ENCODE data around the gene RAB34. TPM values are rescaled to one million over a fixed set of nuclear protein-coding genes. Genes with fewer than 3 reads are reported as not detected.
A peak's percentile ranks its signal among the peaks of the same experiment; 100 is the strongest.

The RAB34 gene
- total RNA-seq, 1 experiment from 2014 or later: 191 TPM

DNA sequence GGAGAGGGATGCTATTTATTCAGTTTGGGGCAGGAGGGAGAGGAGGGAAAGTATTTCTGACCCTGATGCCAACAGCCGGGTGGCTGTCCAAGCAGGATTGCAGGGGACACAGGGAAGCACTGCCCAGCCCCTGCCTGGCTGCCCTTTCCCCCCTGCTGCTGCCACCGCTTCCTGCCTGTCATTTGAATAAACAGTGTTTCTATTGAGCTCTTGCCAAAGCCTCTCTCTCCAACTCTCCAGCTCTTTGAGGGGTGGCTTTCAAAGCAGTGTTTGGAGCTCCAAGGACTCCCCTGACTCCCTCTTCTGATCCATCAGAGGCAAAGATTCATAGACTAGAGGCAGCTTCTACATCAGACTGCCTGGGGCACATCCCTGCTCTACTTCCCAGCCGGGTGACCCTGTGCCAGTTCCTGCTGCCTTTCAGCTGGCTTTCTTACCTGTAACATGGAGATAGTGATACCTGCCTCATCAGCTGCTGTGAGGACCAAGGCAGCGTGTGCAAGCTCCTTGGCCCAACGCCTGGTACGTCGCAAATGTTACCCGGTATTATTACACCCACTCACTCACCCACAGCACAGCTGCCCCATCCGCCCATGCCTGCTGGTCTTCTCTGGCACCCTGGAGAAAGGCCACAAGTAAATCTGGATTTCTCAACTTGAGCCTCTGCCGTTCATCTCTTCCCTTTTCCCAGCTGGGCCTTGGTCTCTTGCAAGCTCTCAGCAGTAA is 15.5 kb downstream of the RAB34 start:
- no peak for DNase-seq
- Histone ChIP-seq H3K9me3 (replicated peaks) (no peaks in the 10 kb centered on the region), H3K4me3 (no peak overlapping the region), H3K27me3 (no peaks in the 10 kb centered on the region), H3K27ac (no peak overlapping the region), H3K4me1 (no peaks in the 10 kb centered on the region), H3K36me3 (peaks cover 64% of the 10 kb centered on the region)

DNA sequence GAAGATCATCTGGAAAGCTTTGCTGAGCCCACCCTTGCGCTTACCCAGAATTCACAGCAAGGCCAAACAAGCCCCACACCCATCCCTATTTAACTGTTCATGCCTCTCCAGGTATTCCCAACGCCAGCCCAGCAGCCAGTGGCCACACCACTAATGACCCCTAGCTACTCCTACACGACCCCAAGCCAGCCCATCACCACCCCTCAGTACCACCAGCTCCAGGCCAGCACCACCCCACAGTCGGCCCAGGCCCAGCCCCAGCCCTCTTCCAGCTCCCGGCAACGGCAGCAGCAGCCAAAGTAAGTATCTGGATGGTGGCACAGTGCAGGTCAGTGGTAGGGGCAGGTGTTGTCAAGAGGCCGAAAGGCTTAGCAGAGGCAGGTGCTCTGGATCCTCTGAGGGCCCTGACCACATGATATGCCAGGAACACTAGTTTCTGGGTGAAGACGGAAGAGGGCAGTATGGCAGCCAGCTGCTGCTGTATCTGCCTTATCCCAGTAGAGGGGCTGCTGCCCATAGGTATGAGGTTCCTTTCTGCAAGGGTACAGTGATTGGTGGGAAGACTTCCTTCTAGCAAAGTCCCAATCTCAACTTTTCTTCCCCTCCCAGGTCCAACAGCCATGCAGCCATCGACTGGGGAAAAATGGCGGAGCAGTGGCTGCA is 16.7 kb downstream of the RAB34 start:
- peaks cover 71% of the 10 kb centered on the region for H3K36me3 ChIP-seq

DNA sequence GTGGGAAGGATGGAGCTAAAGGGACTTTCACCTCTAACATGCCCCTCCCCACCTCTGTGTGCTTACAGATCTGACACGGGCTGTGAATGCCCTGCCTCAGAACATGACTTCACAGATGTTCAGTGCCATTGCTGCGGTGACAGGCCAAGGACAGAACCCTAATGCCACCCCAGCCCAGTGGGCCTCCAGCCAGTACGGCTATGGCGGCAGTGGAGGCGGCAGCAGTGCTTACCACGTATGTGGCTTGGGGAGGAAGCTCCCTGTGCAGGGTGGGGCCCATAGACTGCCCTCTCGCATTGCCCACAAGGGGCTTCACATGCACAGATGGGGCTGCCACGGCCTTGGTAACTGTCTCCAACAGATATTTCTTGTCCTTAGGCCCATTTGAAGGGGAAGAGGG is 17.4 kb downstream of the RAB34 start:
- H3K27me3 ChIP-seq: no peaks in the 10 kb centered on the region
- no peak overlapping the region for H3K27ac ChIP-seq
- no peaks in the 10 kb centered on the region for H3K4me1 ChIP-seq
- no peak overlapping the region for H3K4me3 ChIP-seq
- peaks cover 78% of the 10 kb centered on the region for H3K36me3 ChIP-seq
- H3K9me3 ChIP-seq (replicated peaks): no peaks in the 10 kb centered on the region
- DNase-seq: no peak

More for the DNA sequence above, 16.7 kb downstream of the RAB34 start:
- Histone ChIP-seq H3K9me3 (replicated peaks) (no peaks in the 10 kb centered on the region), H3K27me3 (no peaks in the 10 kb centered on the region), H3K27ac (no peak overlapping the region), H3K4me3 (no peak overlapping the region), H3K4me1 (no peaks in the 10 kb centered on the region)
- DNase-seq: no peak

DNA sequence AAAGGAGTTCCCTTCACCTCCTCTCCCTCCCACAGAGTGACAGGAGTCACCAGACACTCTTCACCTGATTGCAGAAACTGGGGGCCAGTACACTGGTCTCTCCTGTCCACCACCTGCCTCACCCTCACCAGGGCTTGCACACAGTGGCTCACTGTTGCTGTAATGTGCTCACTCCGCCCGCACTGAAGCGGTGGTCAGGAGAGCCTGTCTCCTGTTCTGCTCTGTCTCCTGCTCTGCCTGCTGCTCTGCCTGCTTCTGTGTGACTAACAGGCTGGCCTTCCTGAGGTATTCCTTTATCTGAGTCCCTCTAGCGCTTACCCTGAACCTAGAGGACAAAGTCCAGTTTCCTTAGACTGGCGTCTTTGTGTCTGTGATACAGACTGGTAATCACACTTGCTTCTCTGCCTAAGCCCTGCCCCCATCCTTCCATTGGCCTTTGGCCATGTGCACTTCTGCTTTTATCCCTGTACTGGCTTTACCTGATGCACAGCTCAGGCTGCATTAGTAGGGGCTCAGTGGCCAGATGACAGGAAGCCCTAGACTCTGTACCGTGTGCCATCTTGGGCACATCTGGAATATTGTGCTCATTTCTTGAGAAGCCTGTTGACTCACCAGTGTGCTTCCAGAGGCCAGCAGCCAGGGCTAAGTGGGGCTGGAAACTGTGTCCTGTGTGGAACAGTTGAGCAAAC is 19.3 kb downstream of the RAB34 start:
- no peak overlapping the region for H3K27ac ChIP-seq
- DNase-seq: no peak
- no peak overlapping the region for H3K4me3 ChIP-seq
- H3K36me3 ChIP-seq: peaks cover 90% of the 10 kb centered on the region
- no peaks in the 10 kb centered on the region for H3K27me3 ChIP-seq
- no peaks in the 10 kb centered on the region for H3K4me1 ChIP-seq
- H3K9me3 ChIP-seq (replicated peaks): no peaks in the 10 kb centered on the region

DNA sequence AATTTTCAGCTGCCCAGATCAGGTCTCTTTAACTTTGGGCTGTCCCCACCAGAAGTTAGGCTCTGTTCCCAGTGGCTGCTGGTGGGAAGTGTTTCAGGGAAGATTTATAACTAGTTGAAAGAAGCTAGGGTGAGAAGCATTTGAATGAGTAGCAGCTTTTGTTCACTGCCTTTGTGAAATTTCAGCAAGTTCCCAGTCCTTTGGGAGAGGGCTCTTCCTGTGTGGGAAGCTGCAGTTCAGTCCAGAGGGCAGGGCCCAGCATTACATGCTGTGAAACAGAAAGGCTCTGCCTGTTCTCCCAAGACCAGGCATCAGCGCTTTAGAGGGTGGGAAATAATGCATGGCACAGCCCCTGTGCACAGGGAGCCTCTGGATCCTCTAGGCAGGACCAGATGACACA is 23.8 kb downstream of the RAB34 start:
- H3K27me3 ChIP-seq: no peaks in the 10 kb centered on the region
- H3K4me1 ChIP-seq: no peaks in the 10 kb centered on the region
- H3K4me3 ChIP-seq: no peak overlapping the region
- DNase-seq: no peak
- H3K27ac ChIP-seq: no peak overlapping the region
- H3K36me3 ChIP-seq: peaks cover 82% of the 10 kb centered on the region
- no peaks in the 10 kb centered on the region for H3K9me3 ChIP-seq (replicated peaks)

DNA sequence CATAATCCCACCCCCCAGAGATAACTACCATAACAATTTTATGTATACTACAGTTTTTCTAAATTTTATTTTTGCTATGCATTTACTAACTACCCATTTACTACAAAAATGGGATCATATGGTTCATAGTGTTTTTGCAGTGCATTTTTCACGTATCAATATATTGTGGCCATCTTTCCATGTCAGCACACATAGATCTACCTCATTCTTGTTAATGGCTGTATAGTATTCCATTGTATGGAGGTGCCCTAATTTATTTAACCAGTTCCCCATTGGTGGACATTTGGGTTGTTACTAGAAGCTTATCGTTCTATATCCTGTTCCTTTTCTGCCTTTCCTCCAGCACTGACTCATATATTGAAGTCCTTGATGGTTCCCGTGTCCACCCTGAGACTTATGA is 28.7 kb downstream of the RAB34 start:
- Histone ChIP-seq H3K27ac (no peak overlapping the region), H3K9me3 (replicated peaks) (no peaks in the 10 kb centered on the region), H3K27me3 (no peaks in the 10 kb centered on the region), H3K4me1 (no peaks in the 10 kb centered on the region), H3K36me3 (peaks cover 89% of the 10 kb centered on the region), H3K4me3 (no peak overlapping the region)
- DNase-seq: no peak

DNA sequence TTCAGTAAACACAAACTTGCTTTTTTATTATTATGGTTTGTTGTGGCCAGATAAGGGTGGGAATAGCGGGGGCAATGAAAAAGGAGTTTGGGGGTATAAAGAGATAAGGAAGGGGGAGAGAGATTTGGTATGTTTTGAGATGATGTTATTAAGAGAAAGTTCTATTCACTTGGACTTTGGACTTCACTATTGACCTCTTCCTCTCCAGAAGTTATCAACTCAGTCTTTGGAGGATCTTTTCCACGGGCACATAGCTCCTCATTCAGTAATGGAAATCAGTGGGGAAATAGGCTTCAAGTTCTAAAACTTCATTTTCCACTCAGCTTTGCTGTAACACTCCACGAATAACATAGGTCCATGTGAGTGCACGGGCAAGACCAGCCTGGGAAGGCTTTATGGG is 29.2 kb downstream of the RAB34 start:
- Histone ChIP-seq H3K4me1 (no peaks in the 10 kb centered on the region), H3K9me3 (replicated peaks) (no peaks in the 10 kb centered on the region), H3K27me3 (no peaks in the 10 kb centered on the region), H3K4me3 (no peak overlapping the region), H3K36me3 (peaks cover 91% of the 10 kb centered on the region), H3K27ac (no peak overlapping the region)
- DNase-seq: no peak

DNA sequence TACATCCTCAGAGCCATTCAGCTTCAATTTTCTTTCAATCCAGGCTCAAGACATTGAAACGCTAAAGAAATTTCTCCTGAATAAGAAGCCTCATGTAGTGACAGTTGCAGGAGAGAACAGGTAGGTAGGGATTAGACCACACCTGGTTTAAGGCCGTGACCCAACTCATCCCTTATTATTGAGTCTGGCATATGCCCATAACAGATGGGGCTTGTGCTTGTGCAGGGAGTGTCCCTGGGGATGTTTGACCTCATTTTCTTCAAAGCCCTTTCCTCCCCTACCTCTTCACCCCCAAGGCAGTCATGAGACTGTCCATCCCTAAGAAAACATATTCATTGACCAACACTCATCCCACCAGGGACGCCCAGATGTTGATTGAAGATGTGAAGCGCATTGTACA is 31.4 kb downstream of the RAB34 start:
- no peak for DNase-seq
- Histone ChIP-seq H3K27ac (no peak overlapping the region), H3K4me3 (no peak overlapping the region), H3K9me3 (replicated peaks) (no peaks in the 10 kb centered on the region), H3K36me3 (peaks cover 100% of the 10 kb centered on the region), H3K4me1 (no peaks in the 10 kb centered on the region), H3K27me3 (no peaks in the 10 kb centered on the region)

DNA sequence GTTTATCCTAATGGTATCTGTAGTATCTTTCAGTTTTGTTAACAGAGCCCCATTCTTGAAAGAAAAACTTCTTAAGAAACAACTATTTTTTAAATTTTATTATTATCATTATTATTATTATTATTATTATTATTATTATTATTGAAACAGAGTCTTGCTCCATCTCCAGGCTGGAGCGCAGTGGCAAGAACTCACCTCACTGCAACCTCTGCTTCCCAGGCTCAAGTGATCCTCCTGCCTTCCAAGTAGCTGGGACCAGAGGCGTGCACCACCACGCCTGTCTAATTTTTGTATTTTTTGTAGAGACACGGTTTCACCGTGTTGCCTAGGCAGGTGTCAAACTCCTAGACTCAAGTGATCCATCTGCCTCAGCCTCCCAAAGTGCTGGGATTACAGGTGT is 32.3 kb downstream of the RAB34 start:
- Histone ChIP-seq H3K27ac (no peak overlapping the region), H3K4me3 (no peak overlapping the region), H3K4me1 (no peaks in the 10 kb centered on the region), H3K9me3 (replicated peaks) (no peaks in the 10 kb centered on the region), H3K36me3 (peaks cover 100% of the 10 kb centered on the region), H3K27me3 (no peaks in the 10 kb centered on the region)
- no peak for DNase-seq

DNA sequence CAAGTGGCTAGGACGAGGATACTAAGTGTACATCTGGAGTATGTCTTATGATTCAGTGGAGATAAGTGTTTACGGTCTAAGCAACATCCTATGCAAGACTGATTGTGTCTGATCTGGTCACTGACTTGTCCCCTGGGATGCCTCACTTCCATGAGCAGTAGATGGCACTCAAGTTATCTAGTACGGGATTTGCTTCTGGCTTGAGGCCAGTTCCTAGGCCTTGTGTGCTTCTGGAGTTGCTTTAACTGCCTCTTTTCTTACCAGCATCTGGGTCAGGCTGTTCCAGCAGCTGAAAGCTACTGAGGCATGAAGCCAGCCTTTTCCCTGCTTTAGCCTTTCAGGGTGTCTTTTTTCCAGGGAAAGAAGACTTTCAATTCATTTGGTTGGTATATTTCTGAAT is 32.7 kb downstream of the RAB34 start:
- peak; percentile 42 to 53 for DNase-seq
- no peak overlapping the region for H3K27ac ChIP-seq
- no peak overlapping the region for H3K4me3 ChIP-seq
- H3K36me3 ChIP-seq: peaks cover 100% of the 10 kb centered on the region
- H3K4me1 ChIP-seq: no peaks in the 10 kb centered on the region
- H3K27me3 ChIP-seq: no peaks in the 10 kb centered on the region
- H3K9me3 ChIP-seq (replicated peaks): no peaks in the 10 kb centered on the region

DNA sequence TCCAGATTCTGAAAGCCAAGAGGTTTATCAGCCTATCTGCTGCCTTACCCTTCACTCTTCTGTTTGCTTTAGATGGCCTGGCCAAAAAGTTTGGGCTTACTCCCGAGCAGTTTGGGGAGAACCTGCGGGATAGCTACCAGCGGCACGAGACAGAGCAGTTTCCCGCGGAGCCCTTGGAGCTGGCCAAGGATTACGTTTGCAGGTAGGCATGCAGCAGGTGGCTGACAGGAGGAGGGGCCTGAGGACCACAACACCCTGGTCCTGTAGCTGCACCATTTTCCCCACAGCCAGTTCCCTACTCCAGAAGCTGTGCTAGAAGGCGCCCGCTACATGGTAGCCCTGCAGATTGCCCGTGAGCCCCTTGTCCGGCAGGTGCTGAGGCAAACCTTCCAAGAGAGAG is 35.0 kb downstream of the RAB34 start:
- Histone ChIP-seq H3K4me3 (no peak overlapping the region), H3K9me3 (replicated peaks) (no peaks in the 10 kb centered on the region), H3K27ac (no peak overlapping the region), H3K36me3 (peaks cover 99% of the 10 kb centered on the region), H3K4me1 (no peaks in the 10 kb centered on the region), H3K27me3 (no peaks in the 10 kb centered on the region)
- no peak for DNase-seq

DNA sequence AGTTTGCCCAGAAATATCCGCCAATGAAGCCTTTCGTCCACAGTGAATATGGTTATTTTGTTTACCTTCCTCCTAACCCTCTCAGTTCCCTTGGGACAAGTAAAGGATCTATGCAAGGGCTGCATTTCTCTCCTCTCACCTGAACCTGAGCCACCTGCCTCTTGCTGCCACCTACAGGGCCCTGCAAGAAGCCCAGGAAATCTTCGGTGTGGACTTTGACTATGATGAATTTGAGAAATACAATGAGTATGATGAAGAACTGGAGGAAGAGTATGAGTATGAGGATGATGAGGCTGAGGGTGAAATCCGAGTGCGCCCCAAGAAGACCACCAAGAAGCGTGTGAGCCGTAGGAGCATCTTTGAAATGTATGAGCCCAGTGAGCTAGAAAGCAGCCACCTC is 41.7 kb downstream of the RAB34 start:
- DNase-seq: no peak
- Histone ChIP-seq H3K9me3 (replicated peaks) (no peaks in the 10 kb centered on the region), H3K27me3 (no peaks in the 10 kb centered on the region), H3K27ac (no peak overlapping the region), H3K4me1 (no peaks in the 10 kb centered on the region), H3K4me3 (no peak overlapping the region), H3K36me3 (peaks cover 90% of the 10 kb centered on the region)

DNA sequence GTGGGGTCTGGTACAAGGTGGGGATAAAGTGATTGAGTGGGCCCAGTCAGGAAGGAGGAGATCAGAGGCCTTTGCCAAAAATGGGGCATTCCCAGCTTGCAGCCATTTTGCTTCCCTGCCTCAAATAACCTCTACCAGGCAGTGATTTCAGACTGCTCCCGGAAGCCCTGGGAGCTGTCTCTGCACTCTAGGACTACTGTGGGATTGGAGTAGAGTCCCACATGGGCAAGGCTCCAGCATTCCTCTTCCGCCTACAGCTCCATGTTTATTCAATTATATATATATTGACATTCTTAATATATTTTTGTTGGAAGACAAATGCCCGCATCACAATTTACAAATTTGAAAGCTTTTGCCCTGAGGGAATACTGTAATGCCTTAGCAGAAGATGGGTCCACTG is 42.2 kb downstream of the RAB34 start:
- H3K27ac ChIP-seq: no peak overlapping the region
- no peaks in the 10 kb centered on the region for H3K27me3 ChIP-seq
- DNase-seq: no peak
- H3K4me3 ChIP-seq: no peak overlapping the region
- H3K36me3 ChIP-seq: peaks cover 87% of the 10 kb centered on the region
- no peaks in the 10 kb centered on the region for H3K9me3 ChIP-seq (replicated peaks)
- H3K4me1 ChIP-seq: no peaks in the 10 kb centered on the region

DNA sequence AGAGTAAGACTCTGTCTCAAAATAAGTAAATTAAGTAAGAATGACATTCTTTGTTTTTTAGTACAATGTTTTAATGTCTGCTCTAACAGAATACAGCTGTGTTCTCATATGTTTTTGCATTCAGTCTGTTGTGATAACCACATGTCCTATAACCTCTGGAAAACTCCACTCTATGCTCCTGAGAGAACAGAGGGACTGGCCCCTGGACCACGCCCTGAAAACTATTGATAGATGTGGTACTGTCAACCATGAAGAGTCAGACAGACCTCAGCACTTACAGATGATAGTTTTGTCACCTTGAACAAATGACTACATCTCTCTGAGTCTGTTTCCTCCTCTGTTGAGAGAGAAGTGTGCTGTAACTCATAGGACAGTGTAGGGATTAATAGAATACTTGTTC is 47.8 kb downstream of the RAB34 start:
- Histone ChIP-seq H3K4me3 (no peak overlapping the region), H3K9me3 (replicated peaks) (no peaks in the 10 kb centered on the region), H3K4me1 (no peaks in the 10 kb centered on the region), H3K27me3 (no peaks in the 10 kb centered on the region), H3K36me3 (peaks cover 70% of the 10 kb centered on the region), H3K27ac (no peak overlapping the region)
- no peak for DNase-seq

DNA sequence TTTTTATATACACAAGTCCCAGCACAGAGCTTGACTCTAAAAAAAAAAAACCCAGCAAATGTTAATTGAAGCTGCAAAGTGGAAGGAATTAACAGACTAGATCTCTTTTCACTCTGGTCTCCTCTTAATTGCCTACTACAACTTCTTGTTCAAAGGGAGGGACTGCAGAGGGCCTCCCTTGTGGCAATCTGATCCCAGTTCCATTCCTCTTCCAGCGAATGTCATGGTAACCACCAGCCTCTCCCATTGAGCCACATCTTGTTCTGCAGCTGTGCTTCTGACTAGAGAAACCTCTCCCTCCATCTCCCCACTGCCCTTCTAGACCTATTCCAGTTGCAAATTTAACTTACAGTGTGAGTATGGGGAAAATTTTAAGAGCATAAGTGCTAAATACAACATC is 49.8 kb downstream of the RAB34 start:
- Histone ChIP-seq H3K27ac (no peak overlapping the region), H3K4me3 (no peak overlapping the region), H3K36me3 (peaks cover 56% of the 10 kb centered on the region), H3K4me1 (peaks cover 6% of the 10 kb centered on the region), H3K27me3 (no peaks in the 10 kb centered on the region), H3K9me3 (replicated peaks) (no peaks in the 10 kb centered on the region)
- peak in 1 of 2 experiments; percentile 32 for DNase-seq

Data from SJCRH30 (cell line).